Heart right ventricle (tissue), 16 donors: ENCODE data around the gene CMSS1. TPM values are rescaled to one million over a fixed set of nuclear protein-coding genes. Genes with fewer than 3 reads are reported as not detected.

Source experiments
- ATAC-seq, 8 donors: fragments of 200-7000 bp; cut with Tn5 transposase; one replicate each; pipeline ENCODE4 v1.9.1; 2020; ENCODE audit warnings: mild to moderate bottlenecking in 8 of 8, moderate library complexity in 8 of 8, moderate number of reproducible peaks in 1 of 8
- DNase-seq, 2 donors: peaks; one replicate each; pipeline ENCODE4 v3.0.0-alpha.2; 2020
- H3K27ac ChIP-seq, 10 donors: fragments of 200-600 bp; sonication (generic) in 2 of 10; one replicate each; pipeline versions ENCODE4 v1.5.0 to v1.8.0; 2020 to 2022; ENCODE audit warnings: mild to moderate bottlenecking in 3 of 10
- H3K27me3 ChIP-seq, 7 donors: fragments of 200-600 bp; one replicate each; pipeline ENCODE4 v1.8.0; 2021 to 2022; ENCODE audit warnings: mild to moderate bottlenecking in 2 of 7
- H3K36me3 ChIP-seq, 9 donors: fragments of 200-600 bp; sonication (generic) in 1 of 9; one replicate each; pipeline versions ENCODE4 v1.5.0 to v1.8.0; 2020 to 2022; ENCODE audit warnings: mild to moderate bottlenecking in 2 of 9
- H3K4me1 ChIP-seq, 9 donors: fragments of 200-600 bp; sonication (generic) in 1 of 9; one replicate each; pipeline versions ENCODE4 v1.5.0 to v1.8.0; 2020 to 2022; ENCODE audit warnings: mild to moderate bottlenecking in 4 of 9
- H3K4me3 ChIP-seq, 10 donors: fragments of 200-600 bp; sonication (generic) in 2 of 10; one replicate each; pipeline versions ENCODE4 v1.5.0 to v1.8.0; 2020 to 2022; ENCODE audit warnings: mild to moderate bottlenecking in 7 of 10, moderate library complexity in 2 of 10
- H3K9me3 ChIP-seq, 11 donors: fragments of 200-600 bp in 10 of 11; sonication (generic) in 2 of 11; one replicate each; pipeline versions ENCODE4 v1.5.0 to v1.8.0; 2013 to 2022; ENCODE audit warnings: mild to moderate bottlenecking in 2 of 11, control low read depth in 1 of 11, moderate library complexity in 1 of 11
- CTCF ChIP-seq, 9 donors: fragments of 200-600 bp; sonication (generic) in 2 of 9; IDR thresholded peaks; one replicate each; pipeline versions ENCODE4 v1.5.0 to v1.8.0; 2021 to 2022; ENCODE audit warnings: antibody characterized with exemption in 9 of 9, mild to moderate bottlenecking in 5 of 9, moderate library complexity in 1 of 9
- WGBS, 2 donors: extraction: QIAGEN DNeasy Blood & Tissue Kit; methylation state at CpG; one replicate each; pipeline ENCODE4 v1.1.7; 2013; ENCODE audit warnings: inconsistent platforms in 1 of 2; 5-methylcytosine and 5-hydroxymethylcytosine counted together
- intact Hi-C, 10 donors: fragments of 100-400 bp; cut with DNase I; formaldehyde crosslinking; loops; one replicate each; pipeline versions ENCODE4 v1.11.1 to v1.14.2; 2022
- polyA plus RNA-seq, 2 donors: library from polyadenylated mRNA; stranded (reverse); fragments of 200-250 nt; gene quantifications; one replicate each; pipeline ENCODE4 v1.2.3, GENCODE V29; 2013
- total RNA-seq, 10 donors: library from RNA; stranded (reverse); fragmentation: NEBNext Ultra II Directional in 3 of 10; extraction: Animal tissue kit (Norgen Biotek cat#: 25700) in 3 of 10; gene quantifications; one replicate each; pipeline versions ENCODE4 v1.2.1 to v1.2.4, GENCODE V29; 2021 to 2023
- donor health status: Arrhythmogenic right ventricular cardiomyopathy.
- donor health status: ischemic (EF 13 %, LVEDD 7.1; RV severe dilation, severe dysfunction).
- donor health status: healthy with polysubstance abuse.
- donor health status: DM: no; HTN: yes; CAD: no.
- donor health status: DM: no; HTN: no; CAD: no.
- donor health status: ischemic (EF 25% LVEDD 6.9; RV normal size, moderate dysfunction).
- donor health status: ischemic (EF 25% LVEDD 5.7; RV mildly dilated, moderate dysfunction).
- donor health status: healthy.
- donor health status: DM: yes; HTN: yes; CAD: no.
- donor health status: Ischemic cardiomyopathy.
- donor health status: ischemic (EF 35%, LVEDD 5.7; RV mildly dilated, moderate dysfunction).
- donor health status: nonischemic (EF 11% LVEDD 7.7; RV severe dilation, severe dysfunction).
- donor health status: DM: yes; HTN: yes; CAD: no.
- donor health status: PGD.
- donor health status: ischemic (EF 29% LVEDD 5.4; RV normal size, mild dysfunction).
- donor health status: nonischemic (EF 23%, LVEDD 6.1; RV moderate dilation, normal function).

Gene CMSS1
- total and polyA plus RNA-seq, 12 donors = 24.6 to 45.4 (median 34.6) TPM

- WGBS, 2 donors = 60 to 63% methylated on average over 3 of the region's 3 CpGs
- no peak for TF ChIP-seq CTCF (IDR thresholded peaks at IDR 0.05)
- H3K4me1 ChIP-seq = peaks cover 0 to 62% (median 42%) of the 10 kb centered on the region in 9 donors
- no peak for DNase-seq
- H3K27me3 ChIP-seq = no peaks in the 10 kb centered on the region
- peak in 1 of 8 donors; percentile 28 for ATAC-seq
- no peaks in the 10 kb centered on the region for H3K36me3 ChIP-seq
- no peaks in the 10 kb centered on the region for H3K9me3 ChIP-seq
- intact Hi-C loops = loop anchor here in 5 of 10 donors (5.0 to 10.0 kb wide), 6 partner anchors 66 to 316 kb away; no protein-coding TSS in a partner anchor
- peak overlapping the region in 7 of 10 donors; percentile 4 to 70 (median 42) for H3K27ac ChIP-seq
- H3K4me3 ChIP-seq = no peak overlapping the region
These were observed 120.7 kb downstream of the CMSS1 start for GRCh38 chr3:99938270-99938911.

- H3K4me1 ChIP-seq = peaks cover 5 to 59% (median 52%) of the 10 kb centered on the region in 9 donors
- DNase-seq (no peak), ATAC-seq (peak in 3 of 8 donors; percentile 42 to 55 (median 54))
- H3K27me3 ChIP-seq = no peaks in the 10 kb centered on the region
- intact Hi-C loops = loop anchor here in 5 of 10 donors (5.0 to 10.0 kb wide), 6 partner anchors 65 to 315 kb away; no protein-coding TSS in a partner anchor
- peak overlapping the region in 8 of 10 donors; percentile 2 to 70 (median 38) for H3K27ac ChIP-seq
- 77 to 81% methylated on average over 1 of the region's 1 CpG for WGBS, 2 donors
- H3K4me3 ChIP-seq = no peak overlapping the region
- H3K36me3 ChIP-seq = no peaks in the 10 kb centered on the region
- no peak for TF ChIP-seq CTCF (IDR thresholded peaks at IDR 0.05)
- H3K9me3 ChIP-seq = no peaks in the 10 kb centered on the region
These were observed 122.2 kb downstream of the CMSS1 start for GRCh38 chr3:99939876-99940275.

GRCh38 chr3:99940350-99940749 is 122.7 kb downstream of the CMSS1 start:
- Histone ChIP-seq H3K36me3 (no peaks in the 10 kb centered on the region), H3K27ac (peak overlapping the region in 7 of 10 donors; percentile 10 to 70 (median 34)), H3K4me1 (peaks cover 6 to 59% (median 52%) of the 10 kb centered on the region in 9 donors), H3K4me3 (no peak overlapping the region), H3K27me3 (no peaks in the 10 kb centered on the region), H3K9me3 (no peaks in the 10 kb centered on the region)
- WGBS, 2 donors = 76 to 80% methylated on average over 2 of the region's 2 CpGs
- DNase-seq (no peak), ATAC-seq (no peak)
- intact Hi-C loops = loop anchor here in 1 of 10 donors (10.0 kb wide), 1 partner anchor 94 kb away; no protein-coding TSS in a partner anchor
- TF ChIP-seq CTCF (IDR thresholded peaks at IDR 0.05) = no peak

- Histone ChIP-seq H3K27me3 (no peaks in the 10 kb centered on the region), H3K4me1 (peaks cover 9 to 59% (median 52%) of the 10 kb centered on the region in 9 donors), H3K27ac (no peak overlapping the region), H3K36me3 (no peaks in the 10 kb centered on the region), H3K4me3 (no peak overlapping the region), H3K9me3 (no peaks in the 10 kb centered on the region)
- DNase-seq (no peak), ATAC-seq (no peak)
- intact Hi-C loops = loop anchor here in 1 of 10 donors (10.0 kb wide), 1 partner anchor 94 kb away; no protein-coding TSS in a partner anchor
- no peak for TF ChIP-seq CTCF (IDR thresholded peaks at IDR 0.05)
- WGBS, 2 donors = 90 to 92% methylated on average over 1 of the region's 1 CpG
These were observed 123.5 kb downstream of the CMSS1 start for GRCh38 chr3:99941211-99941610.
